Breast epithelium (tissue), 3 donors: Measurements from ENCODE around the gene CDC5L.

Experiments
- POLR2A ChIP-seq: fragments of 450-650 bp; IDR thresholded peaks from one replicate; pipeline ENCODE4 v1.6.1; 2016; ENCODE audit warnings: antibody characterized with exemption, mild to moderate bottlenecking, moderate library complexity
- POLR2AphosphoS5 ChIP-seq, 3 donors: sonication (generic); formaldehyde crosslinking; IDR thresholded peaks; one replicate each; pipeline ENCODE4 v1.6.1; 2017; ENCODE audit warnings: antibody characterized with exemption in 3 of 3
- TF ChIP-seq, protein P1 (sequence below), 3 donors: fragments of 450-650 bp; IDR thresholded peaks; one replicate each; pipeline ENCODE4 v1.5.1; 2016 to 2017; ENCODE audit warnings: antibody characterized with exemption in 3 of 3, mild to moderate bottlenecking in 3 of 3, moderate library complexity in 3 of 3

DNA sequence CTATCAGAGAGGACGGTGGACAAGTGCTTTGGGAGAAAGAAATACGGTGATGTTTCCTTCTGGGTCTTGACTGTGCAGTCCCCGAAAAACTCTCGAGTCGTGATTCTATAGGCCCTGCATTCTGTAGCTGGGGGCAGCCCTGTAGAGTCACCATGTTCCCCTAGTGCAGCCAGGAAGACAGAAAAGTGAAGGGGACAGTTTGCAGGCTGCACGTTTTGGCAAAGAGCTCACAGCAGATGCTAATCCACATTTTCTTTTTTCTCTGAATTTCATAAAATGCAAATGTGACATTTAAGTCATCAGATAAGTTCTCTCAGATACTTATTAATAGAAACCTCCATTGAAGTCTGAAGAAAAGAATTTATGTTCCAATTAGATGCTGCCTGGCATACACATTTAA lies 25.6 kb upstream of the CDC5L start:
- TF ChIP-seq, protein P1, sequence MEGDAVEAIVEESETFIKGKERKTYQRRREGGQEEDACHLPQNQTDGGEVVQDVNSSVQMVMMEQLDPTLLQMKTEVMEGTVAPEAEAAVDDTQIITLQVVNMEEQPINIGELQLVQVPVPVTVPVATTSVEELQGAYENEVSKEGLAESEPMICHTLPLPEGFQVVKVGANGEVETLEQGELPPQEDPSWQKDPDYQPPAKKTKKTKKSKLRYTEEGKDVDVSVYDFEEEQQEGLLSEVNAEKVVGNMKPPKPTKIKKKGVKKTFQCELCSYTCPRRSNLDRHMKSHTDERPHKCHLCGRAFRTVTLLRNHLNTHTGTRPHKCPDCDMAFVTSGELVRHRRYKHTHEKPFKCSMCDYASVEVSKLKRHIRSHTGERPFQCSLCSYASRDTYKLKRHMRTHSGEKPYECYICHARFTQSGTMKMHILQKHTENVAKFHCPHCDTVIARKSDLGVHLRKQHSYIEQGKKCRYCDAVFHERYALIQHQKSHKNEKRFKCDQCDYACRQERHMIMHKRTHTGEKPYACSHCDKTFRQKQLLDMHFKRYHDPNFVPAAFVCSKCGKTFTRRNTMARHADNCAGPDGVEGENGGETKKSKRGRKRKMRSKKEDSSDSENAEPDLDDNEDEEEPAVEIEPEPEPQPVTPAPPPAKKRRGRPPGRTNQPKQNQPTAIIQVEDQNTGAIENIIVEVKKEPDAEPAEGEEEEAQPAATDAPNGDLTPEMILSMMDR (IDR thresholded peaks at IDR 0.05), result no peak
- TF ChIP-seq POLR2A, result no peak
- TF ChIP-seq POLR2AphosphoS5 (IDR thresholded peaks at IDR 0.05), result no peak
